GDM1 (cell line): ENCODE results near the gene SLC2A6.
A peak's percentile ranks its signal among the peaks of the same experiment; 100 is the strongest.

ENCODE experiments used
- DNase-seq: peaks from one replicate; lab custom pipeline; 2025; lab: John Stamatoyannopoulos, UW

SLC2A6 gene

DNA sequence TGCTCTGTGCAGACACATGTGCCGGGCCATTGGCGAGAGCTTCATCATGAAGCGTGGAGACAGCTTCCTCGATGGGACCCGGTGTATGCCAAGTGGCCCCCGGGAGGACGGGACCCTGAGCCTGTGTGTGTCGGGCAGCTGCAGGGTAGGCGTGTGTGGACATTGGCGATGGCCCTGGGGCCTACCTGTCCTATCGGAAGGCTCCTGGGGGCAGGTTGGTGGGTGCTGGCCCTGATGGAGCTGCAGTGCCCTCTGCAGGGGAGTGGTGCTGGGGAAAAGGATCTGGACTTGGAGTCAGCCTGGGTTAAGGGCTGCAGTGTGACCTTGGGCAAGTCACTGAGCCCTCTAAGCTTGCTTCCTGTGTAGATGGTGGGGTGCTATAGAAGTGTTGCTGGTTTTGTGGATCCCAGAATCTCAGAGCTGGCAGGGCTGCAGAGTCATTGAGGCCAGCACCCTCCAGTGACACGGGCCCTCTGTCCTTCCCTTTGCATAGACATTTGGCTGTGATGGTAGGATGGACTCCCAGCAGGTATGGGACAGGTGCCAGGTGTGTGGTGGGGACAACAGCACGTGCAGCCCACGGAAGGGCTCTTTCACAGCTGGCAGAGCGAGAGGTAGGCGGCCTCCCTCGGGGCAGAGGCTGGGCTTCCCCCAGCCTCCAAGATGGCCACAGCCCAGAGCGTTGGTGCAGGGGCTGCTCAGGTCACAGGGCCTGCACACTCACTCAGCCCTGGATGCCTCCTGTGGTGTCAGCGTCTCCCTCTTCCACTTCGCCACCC, 41.0 kb downstream of the SLC2A6 start:
- DNase-seq: no peak

DNA sequence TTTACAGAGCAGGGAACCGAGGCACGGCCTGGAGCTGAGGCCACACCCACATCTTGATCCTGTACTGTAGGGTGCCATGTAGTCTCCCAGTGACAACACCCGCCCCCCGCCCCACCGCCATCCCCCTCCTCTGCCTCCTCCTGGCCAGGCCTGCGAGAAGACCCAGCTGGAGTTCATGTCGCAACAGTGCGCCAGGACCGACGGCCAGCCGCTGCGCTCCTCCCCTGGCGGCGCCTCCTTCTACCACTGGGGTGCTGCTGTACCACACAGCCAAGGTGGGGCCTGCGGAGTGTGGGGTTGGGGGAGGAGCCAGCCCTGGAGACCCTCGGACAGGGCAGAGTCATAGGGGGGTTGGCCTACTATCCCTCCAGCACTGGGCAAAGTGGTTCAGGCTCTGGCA, 42.2 kb downstream of the SLC2A6 start:
- DNase-seq: no peak

DNA sequence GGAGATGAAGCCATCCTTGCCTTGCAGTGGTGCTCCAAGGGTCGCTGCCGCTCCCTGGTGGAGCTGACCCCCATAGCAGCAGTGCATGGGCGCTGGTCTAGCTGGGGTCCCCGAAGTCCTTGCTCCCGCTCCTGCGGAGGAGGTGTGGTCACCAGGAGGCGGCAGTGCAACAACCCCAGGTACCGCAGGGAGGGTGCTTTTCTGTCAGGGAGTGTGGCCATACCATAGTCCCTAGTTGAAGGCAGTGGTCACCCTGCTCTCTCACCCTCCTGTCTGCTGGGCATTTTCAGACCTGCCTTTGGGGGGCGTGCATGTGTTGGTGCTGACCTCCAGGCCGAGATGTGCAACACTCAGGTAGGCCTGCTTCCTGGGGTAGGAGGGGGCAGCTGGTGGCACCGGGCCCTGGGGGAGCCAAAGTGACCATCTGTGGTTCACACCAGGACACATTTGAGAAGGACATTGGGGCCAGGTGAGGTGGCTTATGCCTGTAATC, 45.5 kb downstream of the SLC2A6 start:
- DNase-seq: no peak

DNA sequence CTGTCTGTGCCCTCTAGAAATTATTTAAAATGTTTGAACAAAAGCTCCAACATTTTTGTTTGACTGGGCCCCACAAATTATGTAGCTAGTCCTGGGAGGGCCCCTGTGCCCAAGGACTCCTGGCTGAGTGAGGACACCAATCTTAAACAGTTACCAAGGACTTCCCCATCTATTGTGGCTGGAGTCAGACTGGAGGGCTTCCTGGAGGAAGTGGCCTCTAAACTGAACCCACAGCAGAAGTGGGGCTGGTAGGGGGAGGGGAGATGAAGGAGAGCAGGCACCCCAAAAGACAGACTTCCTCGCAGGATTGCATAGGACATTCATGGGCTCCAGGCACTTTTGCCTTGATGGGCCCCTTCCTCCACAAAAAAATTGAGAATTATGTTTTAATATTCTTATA, 48.7 kb downstream of the SLC2A6 start:
- DNase-seq: peak; percentile 27

DNA sequence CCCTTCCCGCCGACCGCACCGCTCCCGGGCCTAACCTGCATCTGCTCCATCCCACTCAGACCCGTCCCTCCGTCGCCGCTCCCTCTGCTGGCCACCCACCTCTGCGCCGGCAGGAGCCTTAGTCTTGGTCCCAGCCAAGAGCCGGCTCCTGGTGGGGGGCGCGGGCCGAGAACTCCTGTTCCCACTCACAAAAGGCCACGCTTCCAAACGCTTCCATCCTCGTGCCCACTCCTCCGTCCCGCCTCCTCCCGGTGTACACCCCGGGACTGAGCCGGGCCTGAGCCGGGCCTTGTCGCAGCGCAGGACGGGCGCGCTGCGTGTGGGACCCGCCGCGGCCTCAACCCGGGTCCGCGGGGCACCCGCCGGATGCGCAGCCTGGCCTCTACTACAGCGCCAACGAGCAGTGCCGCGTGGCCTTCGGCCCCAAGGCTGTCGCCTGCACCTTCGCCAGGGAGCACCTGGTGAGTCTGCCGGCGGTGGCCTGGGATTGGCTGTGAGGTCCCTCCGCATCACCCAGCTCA, 49.2 kb downstream of the SLC2A6 start:
- DNase-seq: no peak

DNA sequence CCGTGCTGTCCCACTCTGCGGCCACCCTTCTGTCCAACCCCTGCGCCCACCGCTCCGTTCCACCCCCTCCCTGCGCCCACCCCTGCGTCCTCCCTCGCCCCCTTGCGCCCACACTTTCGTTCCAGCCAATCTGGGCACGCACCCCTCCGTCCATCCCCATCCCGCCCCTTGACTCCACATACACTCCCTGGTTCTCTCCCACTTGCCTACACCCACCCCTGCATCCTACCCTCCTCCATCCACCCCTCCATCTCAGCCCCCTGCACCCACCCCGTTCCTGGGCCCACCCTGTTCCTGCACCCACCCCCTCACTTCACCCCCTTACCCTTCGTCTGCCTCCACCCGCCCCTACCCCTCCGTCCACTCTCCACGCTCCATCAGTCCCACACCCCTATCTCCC, 49.7 kb downstream of the SLC2A6 start:
- no peak for DNase-seq

DNA sequence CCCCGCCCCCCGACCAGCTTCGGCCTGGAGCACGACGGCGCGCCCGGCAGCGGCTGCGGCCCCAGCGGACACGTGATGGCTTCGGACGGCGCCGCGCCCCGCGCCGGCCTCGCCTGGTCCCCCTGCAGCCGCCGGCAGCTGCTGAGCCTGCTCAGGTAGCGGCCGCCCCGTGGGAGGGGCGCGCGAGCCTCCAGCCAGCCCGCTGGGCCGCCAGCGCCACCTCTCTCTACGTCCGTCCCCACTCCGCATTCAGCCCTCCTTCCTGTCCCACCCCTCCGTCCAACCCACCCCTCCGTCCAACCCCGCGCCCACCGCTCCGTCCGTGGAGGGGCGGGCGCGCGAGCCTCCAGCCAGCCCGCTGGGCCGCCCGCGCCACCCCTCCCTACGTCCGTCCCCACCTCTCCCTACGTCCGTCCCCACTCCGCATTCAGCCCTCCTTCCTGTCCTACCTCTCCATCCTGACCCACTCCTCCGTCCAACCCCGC, 50.2 kb downstream of the SLC2A6 start:
- DNase-seq: no peak

DNA sequence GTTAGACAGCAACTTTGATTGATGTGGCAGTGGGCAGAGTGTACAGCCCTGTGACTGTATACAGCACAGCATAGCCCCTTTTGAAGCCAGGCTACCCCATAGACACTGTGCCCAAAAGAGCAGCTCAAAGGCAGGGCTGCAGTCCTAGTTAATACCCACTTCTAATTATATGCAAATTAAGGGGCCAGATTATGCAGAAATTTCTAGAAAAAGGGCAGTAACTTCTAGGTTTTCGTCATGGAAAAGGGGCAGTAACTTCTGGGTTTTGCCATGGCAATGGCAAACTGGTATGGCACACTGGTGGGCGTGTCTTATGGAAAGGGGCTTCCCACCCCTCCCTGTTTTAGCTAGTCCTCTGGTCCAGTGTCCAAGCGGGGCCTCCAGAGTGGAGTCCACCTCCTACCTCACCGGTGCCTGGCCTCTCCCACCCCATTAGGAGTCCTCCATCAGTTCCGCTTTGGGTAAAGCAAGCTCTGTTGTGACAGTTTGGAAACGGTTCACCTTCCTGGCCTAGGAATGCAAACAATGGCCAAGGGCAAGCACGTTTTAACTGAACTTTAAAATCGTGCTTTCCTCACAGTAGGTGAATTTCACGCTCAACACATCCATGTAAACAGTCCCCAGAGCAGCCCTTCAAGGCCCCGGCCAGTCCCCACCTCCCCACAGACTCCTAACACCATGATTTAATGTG, 51.1 kb downstream of the SLC2A6 start:
- DNase-seq: no peak

DNA sequence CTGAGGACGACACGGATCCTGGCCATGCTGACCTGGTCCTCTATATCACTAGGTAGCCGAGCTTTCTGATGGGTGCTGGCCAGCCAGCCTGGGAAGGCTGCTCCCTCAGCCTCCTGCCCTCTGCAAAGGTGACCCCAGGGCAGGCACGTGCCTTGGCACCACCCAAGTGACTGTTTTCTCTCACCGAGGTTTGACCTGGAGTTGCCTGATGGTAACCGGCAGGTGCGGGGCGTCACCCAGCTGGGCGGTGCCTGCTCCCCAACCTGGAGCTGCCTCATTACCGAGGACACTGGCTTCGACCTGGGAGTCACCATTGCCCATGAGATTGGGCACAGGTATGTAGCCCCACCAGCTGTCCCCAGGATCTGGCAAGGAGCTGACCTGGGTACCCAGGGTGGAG, 52.9 kb downstream of the SLC2A6 start:
- DNase-seq: no peak

DNA sequence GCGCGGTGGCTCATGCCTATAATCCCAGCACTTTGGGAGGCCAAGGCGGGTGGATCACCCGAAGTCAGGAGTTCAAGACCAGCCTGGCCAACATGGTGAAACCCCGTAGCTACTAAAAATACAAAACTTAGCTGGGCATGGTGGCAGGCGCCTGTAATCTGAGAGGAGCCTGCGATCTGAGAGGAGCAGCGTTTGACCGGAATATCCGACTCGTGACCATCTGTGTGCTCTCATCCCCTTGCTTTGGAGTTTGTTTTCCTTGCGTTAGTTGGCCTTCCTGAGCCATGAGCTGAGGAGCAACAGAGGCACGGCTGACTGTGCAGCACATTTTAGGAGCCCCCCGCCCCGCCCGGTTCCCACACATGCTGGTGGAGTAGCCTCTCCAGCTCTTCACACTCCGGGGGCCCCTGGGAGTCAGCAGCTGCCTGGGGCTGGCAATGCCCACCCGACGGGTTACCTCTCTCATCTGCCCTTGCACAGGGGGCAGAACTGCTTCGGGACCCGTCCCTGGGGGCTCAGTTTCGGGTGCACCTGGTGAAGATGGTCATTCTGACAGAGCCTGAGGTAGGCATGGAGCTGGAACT, 53.8 kb downstream of the SLC2A6 start:
- DNase-seq: no peak

DNA sequence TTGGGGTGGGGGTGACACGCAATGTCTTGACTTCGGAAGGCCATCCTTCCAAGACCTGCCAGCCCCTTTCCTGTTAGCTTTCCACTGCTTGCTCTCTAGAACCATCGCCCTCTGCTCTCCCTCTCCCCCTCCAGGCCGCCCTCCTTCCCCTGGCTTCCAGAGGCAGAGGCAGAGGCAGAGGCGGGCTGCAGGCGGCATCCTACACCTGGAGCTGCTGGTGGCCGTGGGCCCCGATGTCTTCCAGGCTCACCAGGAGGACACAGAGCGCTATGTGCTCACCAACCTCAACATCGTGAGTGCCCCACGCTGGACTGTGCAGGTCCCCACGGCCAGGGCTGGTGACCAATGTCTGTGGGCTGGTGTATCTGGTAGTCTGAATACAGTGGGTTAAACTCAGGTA, 54.7 kb downstream of the SLC2A6 start:
- DNase-seq: no peak

DNA sequence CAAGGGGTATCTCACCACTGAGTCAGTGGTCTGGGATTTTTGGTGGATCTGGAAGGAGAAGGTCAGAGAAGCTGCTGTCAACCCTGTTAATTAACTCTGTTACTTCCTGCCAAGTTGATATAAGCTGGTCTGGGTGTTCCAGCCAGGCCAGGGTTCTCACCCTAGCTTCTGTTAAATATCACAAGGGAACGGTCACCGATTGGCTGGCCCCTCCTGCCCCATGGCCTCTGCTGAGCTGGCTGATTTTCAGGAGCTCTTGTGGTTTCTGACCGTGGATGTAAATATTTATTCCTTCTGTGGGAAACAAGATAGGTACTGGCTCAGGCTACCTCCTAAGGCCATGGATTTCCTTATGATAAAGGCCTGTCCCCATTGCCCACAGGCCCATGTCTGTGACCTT, 55.7 kb downstream of the SLC2A6 start:
- DNase-seq: no peak

DNA sequence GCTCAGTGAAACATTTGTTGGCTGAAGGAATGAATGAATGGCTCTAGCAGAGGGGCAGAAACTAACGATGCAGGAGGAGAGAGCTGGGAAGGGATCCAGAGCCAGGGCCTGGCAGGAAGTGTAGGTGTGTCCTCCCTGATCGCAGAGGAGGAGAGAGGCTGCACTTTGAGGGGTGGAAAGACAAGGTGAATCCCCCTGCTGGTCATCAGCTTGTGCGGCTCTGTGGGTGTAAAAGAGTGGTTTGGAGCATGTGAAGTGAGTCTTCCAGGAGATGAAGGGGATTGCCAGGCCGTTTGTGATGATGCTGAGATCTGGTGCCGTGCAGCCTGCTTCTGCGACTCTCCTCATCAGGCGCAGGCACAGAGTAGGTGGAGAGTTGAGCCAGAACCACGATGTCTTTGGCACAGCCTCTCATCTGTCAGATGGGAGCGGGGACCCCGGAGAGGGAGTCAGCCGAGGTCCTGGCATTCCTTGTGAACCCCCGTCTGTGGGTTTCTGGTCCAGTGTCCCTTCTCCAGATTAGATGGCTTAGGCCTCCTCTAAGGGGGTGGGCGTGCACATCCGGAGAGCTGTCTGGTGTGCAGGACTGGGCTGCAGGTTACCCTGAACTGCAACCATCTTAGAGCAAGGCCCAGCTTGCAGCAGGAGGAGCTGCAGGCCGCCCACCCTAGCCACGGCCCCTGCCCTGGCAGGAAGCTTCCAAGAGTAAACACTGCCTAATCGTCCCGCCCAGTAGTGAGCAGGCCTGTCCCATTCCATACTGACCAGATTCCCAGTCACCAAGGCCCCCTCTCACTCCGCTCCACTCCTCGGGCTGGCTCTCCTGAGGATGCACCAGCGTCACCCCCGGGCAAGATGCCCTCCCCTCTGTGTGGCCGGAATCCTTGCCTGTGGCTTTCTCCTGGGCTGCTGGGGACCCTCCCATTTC, 57.0 kb downstream of the SLC2A6 start, which contains the start of gene ADAMTS13:
Gene ADAMTS13, plus strand, starts transcription at position 753 of the 928 bp plus-strand sequence. Its CDS starts 77 bp downstream, at position 830.
- no peak for DNase-seq
